CD4-positive, alpha-beta T cell (primary cell): ENCODE results near the gene SDK2. TPM values are rescaled to one million over a fixed set of nuclear protein-coding genes. Genes with fewer than 3 reads are reported as not detected.

Experiments
- ATAC-seq: fragments of 200-7000 bp; cut with Tn5 transposase; one replicate; pipeline ENCODE4 v1.10.0; 2022; ENCODE audit warnings: mild to moderate bottlenecking; ENCODE audit not compliant: poor library complexity
- CTCF ChIA-PET: fragments of 350-600 bp; sonication (Branson Sonifier 250); formaldehyde crosslinking; loops from one replicate; lab custom pipeline; 2021; ENCODE audit warnings: antibody characterized with exemption, inconsistent platforms; lab: Charles Lee
- POLR2A ChIA-PET: fragments of 350-600 bp; sonication (Branson Sonifier 250); formaldehyde crosslinking; loops from one replicate; lab custom pipeline; 2021; ENCODE audit warnings: antibody characterized with exemption, inconsistent platforms; lab: Charles Lee
- DNase-seq, 14 experiments: peaks; one replicate each; pipeline ENCODE4 v3.0.0-alpha.2; 2013 to 2020; ENCODE audit warnings: mixed read lengths in 2 of 14
- H3K27ac ChIP-seq, 2 donors: one replicate each; pipeline versions ENCODE4 v1.5.1 to v1.7.0; 2013; ENCODE audit warnings: low read length in 2 of 2, low read depth in 1 of 2, mild to moderate bottlenecking in 1 of 2
- H3K27me3 ChIP-seq, 2 experiments: 1 replicate in 1 of 2; 2 replicates in 1 of 2; pipeline versions ENCODE4 v1.6.1 to v1.7.0; 2013; ENCODE audit warnings: low read length in 2 of 2, control low read depth in 1 of 2, mild to moderate bottlenecking in 1 of 2, moderate library complexity in 1 of 2; ENCODE audit not compliant: insufficient read depth in 2 of 2, control insufficient read depth in 1 of 2
- H3K36me3 ChIP-seq: one replicate; pipeline ENCODE4 v1.6.1; 2013; ENCODE audit warnings: low read length, control low read depth; ENCODE audit not compliant: insufficient read depth
- H3K4me1 ChIP-seq: one replicate; pipeline ENCODE4 v1.6.1; 2013; ENCODE audit warnings: low read length, control low read depth; ENCODE audit not compliant: insufficient read depth
- H3K4me3 ChIP-seq: one replicate; pipeline ENCODE4 v1.5.1; 2013; ENCODE audit warnings: mild to moderate bottlenecking, low read length, moderate library complexity
- H3K9me3 ChIP-seq, 2 experiments: 1 replicate in 1 of 2; 2 replicates in 1 of 2; pipeline versions ENCODE4 v1.6.1 to v1.7.0; 2013; ENCODE audit warnings: low read length in 2 of 2, mild to moderate bottlenecking in 2 of 2, control low read depth in 1 of 2, moderate library complexity in 1 of 2; ENCODE audit not compliant: control insufficient read depth in 1 of 2, insufficient read depth in 1 of 2
- H3K27ac Mint-ChIP-seq: one replicate; pipeline ENCODE4 v1.8.0; 2020; ENCODE audit warnings: mixed read lengths
- H3K27me3 Mint-ChIP-seq: one replicate; pipeline ENCODE4 v1.8.0; 2021; ENCODE audit warnings: mixed read lengths
- H3K36me3 Mint-ChIP-seq: one replicate; pipeline ENCODE4 v1.8.0; 2021; ENCODE audit warnings: low read depth, mixed read lengths
- H3K4me1 Mint-ChIP-seq: one replicate; pipeline ENCODE4 v1.8.0; 2021; ENCODE audit warnings: low read depth, mixed read lengths
- H3K4me3 Mint-ChIP-seq: one replicate; pipeline ENCODE4 v1.8.0; 2020; ENCODE audit warnings: mild to moderate bottlenecking, mixed read lengths
- H3K9me3 Mint-ChIP-seq: one replicate; pipeline ENCODE4 v1.8.0; 2020; ENCODE audit warnings: mixed read lengths
- intact Hi-C, 2 experiments: fragments of 100-400 bp; cut with DNase I in 1 of 2; cut with micrococcal nuclease in 1 of 2; formaldehyde crosslinking; loops; one replicate each; pipeline versions ENCODE4 v1.15.1 to v1.9.0; 2023 to 2025; cut with DNase I, micrococcal nuclease
- total RNA-seq, 174 experiments: library from RNA in 2 of 174; stranded (reverse) in 2 of 174; gene quantifications; one replicate each; pipeline ENCODE4 v1.2.3 and lab custom pipeline; 2021 to 2026
- TF ChIP-seq, protein P1 (sequence below): fragments of 200-600 bp; IDR thresholded peaks from one replicate; pipeline ENCODE4 v1.8.0; 2022; ENCODE audit warnings: antibody characterized with exemption, mild to moderate bottlenecking

The SDK2 gene
- total RNA-seq, 2 experiments from 2014 or later = 8.1 to 8.2 TPM

DNA sequence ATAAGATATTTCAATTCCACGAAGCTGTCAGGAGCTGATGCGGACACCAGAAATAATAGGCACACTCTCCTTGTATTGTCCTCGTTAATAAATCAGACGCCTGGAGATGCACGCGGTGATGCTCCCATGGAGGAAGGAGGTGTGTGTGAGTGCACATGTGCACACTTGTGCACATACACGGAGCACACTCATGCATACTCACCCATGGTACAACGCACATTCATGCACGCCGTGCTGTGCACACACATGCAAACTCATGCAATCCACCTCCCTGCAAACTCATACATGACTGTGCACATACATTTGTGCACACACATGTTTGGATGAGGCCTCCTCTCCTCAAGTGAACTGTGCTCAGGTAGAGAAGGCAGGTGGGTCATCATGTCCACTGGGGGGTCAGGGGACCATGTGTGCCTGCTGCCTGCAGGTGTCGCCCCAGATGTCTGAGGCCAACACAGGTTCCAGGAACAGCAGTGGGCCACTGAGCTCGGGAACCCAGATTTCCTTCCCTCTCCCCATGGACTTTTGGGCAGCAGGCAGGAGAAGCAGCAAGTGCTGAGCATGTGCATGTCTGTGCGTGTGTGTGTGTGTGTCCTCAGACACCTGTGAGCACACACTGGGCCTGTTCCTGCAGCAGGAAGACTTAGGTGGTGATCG is 165.3 kb downstream of the SDK2 start:
- no peaks in the 10 kb centered on the region for H3K36me3 Mint-ChIP-seq
- no peaks in the 10 kb centered on the region for H3K27me3 Mint-ChIP-seq
- H3K9me3 Mint-ChIP-seq = no peaks in the 10 kb centered on the region
- Histone ChIP-seq H3K4me3 (no peak overlapping the region), H3K27ac (no peak overlapping the region), H3K27me3 (no peaks in the 10 kb centered on the region), H3K36me3 (no peaks in the 10 kb centered on the region), H3K9me3 (peaks cover 0 to 1% of the 10 kb centered on the region in 2 experiments), H3K4me1 (no peaks in the 10 kb centered on the region)
- ChIA-PET POLR2A (no interaction called here), CTCF (no interaction called here)
- no peak for DNase-seq
- no peak overlapping the region for H3K4me3 Mint-ChIP-seq
- H3K4me1 Mint-ChIP-seq = no peaks in the 10 kb centered on the region
- TF ChIP-seq, protein P1, sequence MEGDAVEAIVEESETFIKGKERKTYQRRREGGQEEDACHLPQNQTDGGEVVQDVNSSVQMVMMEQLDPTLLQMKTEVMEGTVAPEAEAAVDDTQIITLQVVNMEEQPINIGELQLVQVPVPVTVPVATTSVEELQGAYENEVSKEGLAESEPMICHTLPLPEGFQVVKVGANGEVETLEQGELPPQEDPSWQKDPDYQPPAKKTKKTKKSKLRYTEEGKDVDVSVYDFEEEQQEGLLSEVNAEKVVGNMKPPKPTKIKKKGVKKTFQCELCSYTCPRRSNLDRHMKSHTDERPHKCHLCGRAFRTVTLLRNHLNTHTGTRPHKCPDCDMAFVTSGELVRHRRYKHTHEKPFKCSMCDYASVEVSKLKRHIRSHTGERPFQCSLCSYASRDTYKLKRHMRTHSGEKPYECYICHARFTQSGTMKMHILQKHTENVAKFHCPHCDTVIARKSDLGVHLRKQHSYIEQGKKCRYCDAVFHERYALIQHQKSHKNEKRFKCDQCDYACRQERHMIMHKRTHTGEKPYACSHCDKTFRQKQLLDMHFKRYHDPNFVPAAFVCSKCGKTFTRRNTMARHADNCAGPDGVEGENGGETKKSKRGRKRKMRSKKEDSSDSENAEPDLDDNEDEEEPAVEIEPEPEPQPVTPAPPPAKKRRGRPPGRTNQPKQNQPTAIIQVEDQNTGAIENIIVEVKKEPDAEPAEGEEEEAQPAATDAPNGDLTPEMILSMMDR = no peak
- intact Hi-C loops = no loop called here
- ATAC-seq = no peak
- no peak overlapping the region for H3K27ac Mint-ChIP-seq

DNA sequence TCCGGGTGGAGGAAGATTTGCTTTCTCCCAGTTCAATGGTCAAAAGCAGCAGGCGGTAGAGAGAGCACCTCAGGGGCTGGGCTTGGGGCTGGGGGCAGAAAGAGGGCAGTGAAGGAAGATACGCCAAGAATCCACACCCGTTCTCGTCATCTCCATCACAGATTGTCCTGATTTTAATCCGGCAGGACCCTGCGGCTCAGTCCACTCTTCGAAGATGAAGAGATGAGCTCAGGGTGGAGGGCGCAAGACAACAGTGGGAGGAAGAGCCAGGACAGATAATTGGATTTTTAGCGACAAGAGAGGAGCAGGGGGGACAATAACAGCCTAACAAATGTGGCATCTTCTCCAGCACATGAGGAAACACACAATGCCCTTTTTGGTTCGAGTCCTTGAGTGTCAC is 165.9 kb downstream of the SDK2 start:
- Histone ChIP-seq H3K27ac (no peak overlapping the region), H3K27me3 (no peaks in the 10 kb centered on the region), H3K4me1 (no peaks in the 10 kb centered on the region), H3K4me3 (no peak overlapping the region), H3K9me3 (no peaks in the 10 kb centered on the region), H3K36me3 (no peaks in the 10 kb centered on the region)
- H3K27me3 Mint-ChIP-seq = no peaks in the 10 kb centered on the region
- CTCF ChIA-PET = no interaction called here
- POLR2A ChIA-PET = no interaction called here
- intact Hi-C loops = no loop called here
- no peak overlapping the region for H3K27ac Mint-ChIP-seq
- no peaks in the 10 kb centered on the region for H3K9me3 Mint-ChIP-seq
- TF ChIP-seq, protein P1 = no peak
- H3K4me1 Mint-ChIP-seq = no peaks in the 10 kb centered on the region
- ATAC-seq (no peak), DNase-seq (no peak)
- no peak overlapping the region for H3K4me3 Mint-ChIP-seq
- no peaks in the 10 kb centered on the region for H3K36me3 Mint-ChIP-seq

DNA sequence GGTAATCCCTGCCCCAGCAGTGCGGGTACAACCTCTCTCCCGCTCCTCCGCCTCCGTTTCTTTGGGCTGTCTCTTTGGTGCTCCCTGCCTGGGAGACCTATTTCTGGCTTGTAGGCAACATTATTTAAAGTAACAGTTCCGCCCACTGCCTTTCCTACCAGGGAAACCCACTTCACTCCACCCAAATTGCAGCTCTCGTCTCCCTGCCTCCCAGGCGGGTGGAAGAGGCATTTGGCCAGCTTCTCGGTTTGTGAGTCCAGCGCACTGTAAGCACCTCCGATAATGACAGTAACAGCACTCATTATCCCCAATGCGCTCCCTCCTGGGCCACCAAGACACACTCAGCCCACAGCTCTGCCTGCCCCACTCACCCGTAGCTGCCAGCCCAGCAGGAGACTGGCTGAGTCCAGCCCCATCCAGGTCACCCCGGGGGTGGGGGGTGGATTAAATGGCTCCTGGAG is 167.3 kb downstream of the SDK2 start:
- H3K27ac ChIP-seq = no peak overlapping the region
- Mint-ChIP-seq H3K27me3 (no peaks in the 10 kb centered on the region), H3K36me3 (peaks cover 4% of the 10 kb centered on the region), H3K27ac (no peak overlapping the region), H3K9me3 (no peaks in the 10 kb centered on the region), H3K4me3 (no peak overlapping the region), H3K4me1 (no peaks in the 10 kb centered on the region)
- peaks cover 0 to 4% of the 10 kb centered on the region in 2 experiments for H3K9me3 ChIP-seq
- TF ChIP-seq, protein P1 = no peak
- no peaks in the 10 kb centered on the region for H3K36me3 ChIP-seq
- POLR2A ChIA-PET = no interaction called here
- ATAC-seq (no peak), DNase-seq (no peak)
- no peak overlapping the region for H3K4me3 ChIP-seq
- H3K4me1 ChIP-seq = no peaks in the 10 kb centered on the region
- H3K27me3 ChIP-seq = no peaks in the 10 kb centered on the region
- CTCF ChIA-PET = no interaction called here
- intact Hi-C loops = no loop called here
